GM19035 (cell line): ENCODE data around the gene VPS37B.

Experiments used
- ATAC-seq: cut with Tn5 transposase; IDR thresholded peaks from one replicate; pipeline ENCODE4 v1.9.1; 2021; ENCODE audit not compliant: unreplicated experiment

VPS37B gene

GRCh38 chr12:122820138-122820537 is 75.8 kb downstream of the VPS37B start:
- no peak for ATAC-seq

GRCh38 chr12:122819209-122819785 is 76.6 kb downstream of the VPS37B start:
- ATAC-seq, result no peak
